ENCODE measurements around the gene ZNF32.
"Not testable (repeated sequence)": the region's sequence is repeated elsewhere in the genome, so short reads cannot be mapped to it uniquely, and the experiment has no call there.

Gene ZNF32

DNA sequence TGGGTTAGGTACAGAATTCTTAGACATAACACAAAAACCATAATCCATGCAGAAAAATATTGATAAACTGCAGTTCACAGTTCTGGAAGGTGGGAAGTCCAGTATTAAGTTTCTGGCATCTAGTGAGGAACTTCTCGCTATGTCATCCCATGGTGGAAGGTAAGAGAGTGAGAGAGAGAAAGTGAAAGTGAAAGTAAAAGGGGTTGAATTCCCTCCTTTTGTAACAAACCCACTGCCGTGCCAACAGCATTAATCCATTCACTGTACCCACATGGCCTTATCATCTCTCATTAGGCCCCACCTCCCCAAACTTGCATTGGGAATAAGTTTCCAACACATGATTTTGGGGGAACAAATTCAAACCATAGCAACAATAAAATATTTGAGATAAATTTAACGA is 25.3 kb downstream of the ZNF32 start:
- DNase-seq, result peak; percentile 20

DNA sequence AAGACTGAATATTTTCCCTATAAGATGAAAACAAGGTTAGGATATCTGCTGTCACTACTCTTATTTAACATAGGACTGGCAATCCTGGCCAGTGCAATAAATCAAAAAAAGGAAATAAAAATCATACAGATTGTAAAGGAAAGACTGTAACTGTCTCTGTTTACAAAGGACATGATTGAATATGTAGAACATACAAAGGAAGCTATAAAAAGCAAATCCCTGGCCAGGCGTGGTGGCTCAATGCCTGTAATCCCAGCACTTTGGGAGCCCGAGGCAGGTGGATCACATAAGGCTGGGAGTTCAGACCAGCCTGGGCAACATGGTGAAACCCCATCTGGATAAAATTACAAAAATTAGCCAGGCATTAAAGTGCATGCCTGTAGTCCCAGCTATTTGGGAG is 26.6 kb downstream of the ZNF32 start:
- DNase-seq, result no peak

DNA sequence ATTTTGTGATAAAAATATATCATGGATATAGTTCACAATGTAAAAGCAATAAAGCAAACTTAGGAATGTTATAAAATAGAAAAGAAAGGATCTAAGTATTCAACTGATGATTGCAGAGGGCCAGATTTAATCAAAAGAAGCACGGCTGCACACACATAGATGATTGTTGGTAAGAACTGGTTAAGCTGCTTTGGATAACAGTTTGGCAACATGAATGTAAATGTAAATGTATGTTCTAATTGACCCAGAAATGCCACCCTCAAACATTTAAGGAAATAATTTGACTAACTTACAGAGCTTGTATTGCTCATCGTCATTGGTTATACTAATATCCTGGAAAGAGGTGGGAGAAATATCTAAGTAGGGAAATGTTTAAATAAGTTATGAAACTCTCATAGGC is 29.3 kb downstream of the ZNF32 start:
- no peak for DNase-seq

DNA sequence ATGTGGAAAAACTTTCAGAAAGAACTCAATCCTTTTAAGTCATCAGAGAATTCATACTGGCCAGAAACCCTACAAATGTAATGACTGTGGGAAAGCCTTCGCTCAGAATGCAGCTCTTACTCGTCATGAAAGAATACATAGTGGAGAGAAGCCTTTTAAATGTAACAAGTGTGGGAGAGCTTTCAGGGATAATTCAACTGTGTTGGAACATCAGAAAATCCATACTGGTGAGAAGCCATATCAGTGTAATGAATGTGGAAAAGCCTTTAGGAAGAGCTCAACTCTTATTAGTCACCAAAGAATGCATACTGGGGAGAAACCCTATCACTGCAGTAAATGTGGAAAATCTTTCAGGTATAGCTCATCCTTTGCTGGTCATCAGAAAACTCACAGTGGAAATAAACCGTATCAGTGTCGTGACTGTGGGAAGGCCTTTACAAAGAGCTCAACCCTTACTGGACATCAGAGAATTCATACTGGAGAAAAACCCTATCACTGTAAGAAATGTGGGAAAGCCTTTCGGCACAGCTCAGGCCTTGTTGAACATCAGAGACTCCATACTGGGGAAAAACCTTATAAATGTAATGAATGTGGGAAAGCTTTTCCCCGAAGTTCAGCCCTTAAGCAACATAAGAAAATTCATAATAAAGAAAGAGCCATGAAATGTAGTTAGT is 31.8 kb downstream of the ZNF32 start:
- no peak for DNase-seq

DNA sequence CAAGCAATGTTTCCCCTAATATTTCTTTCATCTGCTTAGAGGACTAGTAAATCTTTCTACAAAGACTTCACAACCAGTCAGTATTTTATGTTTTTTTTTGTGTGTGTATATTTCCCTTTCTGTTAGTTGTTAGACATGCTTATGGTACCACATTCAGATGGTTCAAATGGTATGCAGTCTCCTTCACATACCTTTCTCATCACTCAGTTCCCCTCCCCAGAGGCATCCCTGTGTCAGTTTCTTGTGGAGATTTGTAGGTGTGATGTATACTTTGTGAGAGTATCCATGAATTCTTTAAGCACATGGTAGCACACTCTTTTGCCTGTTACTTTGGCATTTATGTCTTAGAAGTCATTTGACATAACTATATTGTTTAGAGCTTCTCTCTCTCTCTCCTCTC is 38.0 kb downstream of the ZNF32 start:
- no peak for DNase-seq

DNA sequence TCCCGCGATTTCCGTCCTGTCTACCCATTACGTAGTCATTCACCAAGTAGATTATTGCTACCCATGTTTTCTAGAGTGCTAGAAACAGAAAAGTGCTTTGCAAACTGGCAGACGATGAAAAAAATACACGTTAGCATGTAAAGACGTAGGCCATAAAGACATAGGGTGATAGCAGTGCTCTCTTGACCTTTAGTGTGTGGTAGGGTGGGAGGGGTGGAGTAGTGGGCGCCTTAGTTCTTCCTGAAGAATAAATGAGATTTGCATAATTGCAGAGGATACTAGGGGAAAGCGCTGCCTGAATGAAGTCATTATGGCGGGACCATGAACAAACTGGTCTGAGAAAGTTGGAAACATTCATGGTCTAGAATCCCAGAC is 41.5 kb downstream of the ZNF32 start:
- no peak for DNase-seq

DNA sequence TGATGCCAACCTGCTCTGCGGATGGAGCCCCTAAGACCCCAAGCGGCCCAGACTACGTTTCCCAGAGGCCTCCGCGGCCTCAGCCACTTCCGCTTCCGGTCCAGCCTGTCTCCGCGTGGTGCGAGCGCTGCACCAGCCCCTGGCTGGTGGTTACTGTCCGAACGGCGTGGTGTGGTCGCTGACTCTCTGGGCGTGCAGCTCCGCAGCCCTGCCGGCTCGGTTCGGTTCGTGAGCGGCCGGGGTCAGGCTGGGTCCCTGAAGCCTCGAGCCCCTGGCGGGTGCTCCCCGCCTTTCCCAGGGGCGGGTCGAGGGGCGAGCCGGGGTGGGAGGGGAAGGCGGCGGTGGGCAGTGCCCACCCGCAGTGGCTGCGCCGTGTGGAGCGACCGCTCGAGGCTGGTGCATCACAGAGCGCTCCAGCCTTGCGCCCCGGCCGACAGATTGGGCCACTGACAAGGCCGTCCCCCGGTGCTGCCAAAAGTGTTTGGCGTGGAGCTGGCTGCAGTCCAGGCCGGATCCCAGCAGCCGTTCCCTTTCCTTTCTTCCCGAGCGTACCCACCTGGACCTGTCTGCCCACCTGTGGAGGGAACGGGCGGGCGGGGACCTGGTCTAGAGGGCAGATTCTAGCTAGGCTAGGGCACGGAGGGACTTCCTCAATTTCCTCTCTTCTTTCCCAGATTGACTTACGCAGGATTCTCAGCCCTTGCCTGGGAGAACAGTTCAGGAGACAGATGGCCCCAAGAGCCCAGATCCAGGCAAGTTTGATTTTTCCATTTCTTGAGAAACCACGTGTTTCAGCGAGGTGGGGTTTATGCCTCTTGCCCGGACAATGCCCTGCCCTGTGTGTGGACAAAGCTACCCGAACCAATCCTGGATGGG is 42.1 kb downstream of the ZNF32 start, which contains the start of gene ZNF485:
TSS of gene ZNF485 (plus strand) at position 116 of the 876 bp plus-strand sequence. CDS start at position 729, 613 bp downstream.
- DNase-seq, result peak; percentile 80

DNA sequence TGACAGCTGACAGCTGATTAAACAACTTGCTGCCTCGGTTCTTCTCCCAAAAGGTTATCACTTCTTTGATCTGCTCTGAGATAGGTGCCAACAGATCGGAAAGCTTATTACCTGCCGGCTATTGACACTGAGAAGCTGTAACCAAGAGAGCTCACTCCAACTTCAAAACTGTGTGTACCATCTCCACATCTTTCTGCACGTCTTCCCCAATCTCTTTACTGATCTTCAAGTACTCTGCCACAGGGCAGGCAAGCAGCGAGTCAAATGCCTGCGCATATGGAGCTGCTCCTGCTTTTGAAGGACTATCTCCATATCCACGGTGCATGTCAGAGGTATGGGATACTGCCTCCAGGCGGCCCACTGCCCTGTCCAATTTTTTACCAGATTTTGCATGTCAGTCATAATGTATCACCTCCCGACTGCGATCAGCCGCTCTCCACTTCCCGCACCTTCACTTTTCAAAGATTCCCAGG is 42.8 kb downstream of the ZNF32 start:
- no peak for DNase-seq

DNA sequence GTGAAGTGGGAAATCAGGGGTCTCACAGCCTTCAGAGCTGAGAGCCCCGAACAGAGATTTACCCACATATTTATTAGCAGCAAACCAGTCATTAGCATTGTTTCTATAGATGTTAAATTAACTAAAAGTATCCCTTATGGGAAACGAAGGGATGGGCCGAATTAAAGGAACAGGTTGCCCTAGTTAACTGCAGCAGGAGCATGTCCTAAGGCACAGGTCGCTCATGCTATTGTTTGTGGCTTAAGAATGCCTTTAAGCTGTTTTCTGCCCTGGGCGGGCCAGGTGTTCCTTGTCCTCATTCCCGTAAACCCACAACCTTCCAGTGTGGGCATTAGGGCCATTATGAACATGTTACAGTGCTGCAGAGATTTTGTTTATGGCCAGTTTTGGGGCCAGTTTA is 47.1 kb downstream of the ZNF32 start:
- not testable (repeated sequence) for DNase-seq

DNA sequence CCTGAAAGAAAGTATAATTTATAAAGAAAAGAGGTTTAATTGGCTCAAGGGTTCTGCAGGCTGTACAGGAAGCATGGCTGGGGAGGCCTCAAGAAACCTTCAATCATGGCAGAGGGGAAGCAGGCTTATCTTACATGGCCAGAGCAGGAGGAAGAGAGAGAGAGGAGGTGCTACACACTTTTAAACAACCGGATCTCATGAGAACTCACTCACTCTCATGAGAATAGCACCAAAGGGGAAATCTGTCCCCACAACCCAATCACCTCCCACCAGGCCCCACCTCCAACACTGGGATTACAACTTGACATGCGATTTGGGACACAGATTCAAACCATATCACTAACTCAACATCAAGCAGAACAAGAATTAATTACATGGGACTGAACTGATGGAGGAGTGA is 49.3 kb downstream of the ZNF32 start:
- DNase-seq, result peak; percentile 18

DNA sequence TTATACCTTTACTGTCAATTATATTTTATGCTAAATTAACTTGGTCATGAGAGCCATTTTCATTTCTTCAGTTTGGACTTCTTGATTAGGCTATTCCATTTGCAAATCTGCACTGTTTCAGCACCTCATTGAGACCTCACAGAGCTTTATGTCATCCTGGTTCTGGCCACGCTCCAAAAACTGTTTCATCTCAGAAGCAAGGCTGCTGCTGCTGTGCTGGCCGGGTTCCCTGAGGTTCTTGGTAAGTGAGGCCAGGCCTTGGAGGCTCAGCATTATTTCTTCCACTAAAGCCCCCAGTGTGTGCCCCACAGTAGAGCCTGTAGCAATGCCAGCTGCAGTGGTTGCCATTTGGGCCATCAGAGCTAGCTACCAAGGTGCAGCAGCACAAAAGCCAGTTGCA is 50.2 kb downstream of the ZNF32 start:
- DNase-seq, result no peak

DNA sequence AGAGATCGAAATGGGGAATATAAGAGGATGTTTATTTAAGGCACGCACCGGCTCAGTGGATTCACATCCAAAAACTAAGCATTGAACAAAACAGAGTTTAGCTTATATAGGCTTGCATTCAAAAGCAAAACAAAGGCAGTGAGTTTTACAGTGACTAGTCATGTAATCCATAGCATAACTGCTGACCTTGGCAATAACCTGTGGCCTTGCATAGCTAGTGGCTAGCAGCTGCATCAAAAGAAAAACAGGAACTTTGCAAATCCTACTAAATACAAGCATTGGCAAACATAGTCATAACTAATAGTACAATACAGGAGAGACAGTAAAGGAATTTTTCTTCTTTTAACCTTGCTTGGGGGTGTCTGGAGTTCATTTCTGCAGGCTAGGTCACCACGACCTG is 52.1 kb downstream of the ZNF32 start:
- DNase-seq, result no peak

DNA sequence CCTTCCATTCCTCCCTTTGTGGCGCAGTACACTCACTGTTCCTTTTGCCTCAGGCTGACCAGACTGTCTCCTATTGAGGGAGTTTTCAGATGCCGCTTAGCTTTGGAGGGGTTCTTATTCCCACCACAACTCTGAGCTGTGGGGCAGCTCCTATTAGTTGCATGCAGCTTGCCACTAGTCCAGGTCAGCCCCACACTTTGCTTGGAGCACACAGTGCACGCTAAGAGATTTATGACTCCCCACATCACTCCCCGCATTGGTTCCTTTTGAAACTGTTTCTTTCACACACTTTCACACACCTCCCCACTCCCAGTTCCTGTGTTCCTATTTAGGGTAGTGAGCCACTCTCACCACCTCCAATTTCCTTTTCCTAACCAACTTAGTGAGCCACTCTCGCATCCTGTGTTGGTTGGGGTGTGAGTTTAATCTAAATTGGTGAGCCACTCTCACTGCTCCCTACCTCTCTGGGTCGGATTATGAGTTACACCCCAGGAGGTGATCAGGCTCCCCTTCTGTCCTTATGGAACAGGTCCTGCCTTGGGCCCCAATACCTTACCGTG is 52.9 kb downstream of the ZNF32 start:
- no peak for DNase-seq

DNA sequence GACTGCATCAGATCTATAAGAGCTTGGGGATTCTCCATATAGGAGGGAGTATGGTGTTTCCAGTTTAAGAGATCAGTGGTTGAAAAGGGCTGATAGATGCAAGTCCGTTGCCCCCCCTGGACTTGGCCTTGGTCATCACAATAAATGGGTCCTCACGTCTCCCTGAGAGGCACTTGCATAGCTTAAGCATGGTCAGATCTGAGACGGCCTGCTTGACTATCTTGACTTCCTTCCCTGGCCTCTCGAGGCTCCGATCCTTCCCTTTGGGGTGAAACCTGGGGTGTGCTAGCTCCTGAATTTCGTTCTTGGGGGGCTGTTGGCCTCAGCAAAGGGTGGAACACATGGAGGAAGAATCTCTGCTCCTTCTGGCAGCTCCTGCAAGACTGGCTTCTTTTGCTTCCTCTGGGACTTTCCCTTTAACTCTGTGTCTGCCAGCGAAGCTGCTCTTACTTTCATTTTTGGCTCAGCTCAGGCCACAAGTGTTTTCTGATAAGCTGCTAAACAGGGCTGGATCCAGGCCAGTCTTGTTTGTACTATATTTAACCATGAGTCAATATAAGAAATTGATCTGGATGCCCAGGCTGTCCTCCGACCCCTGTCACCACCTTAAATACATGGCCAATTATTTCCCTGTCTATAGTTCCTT is 53.6 kb downstream of the ZNF32 start:
- peak; percentile 80 for DNase-seq

Measured in hematopoietic multipotent progenitor cell treated with erythropoietin and hydrocortisone succinate and interleukin-3 and kit ligand, for 6 days (in vitro differentiated cells).